NCI-H2081 treated with DMSO at 0.1 percent for 48 hours (cell line): ENCODE measurements around the gene CYP3A5.
"Not testable (repeated sequence)": the region's sequence is repeated elsewhere in the genome, so short reads cannot be mapped to it uniquely, and the experiment has no call there.

ENCODE experiments used
- DNase-seq: peaks from one replicate; lab custom pipeline; 2025; lab: John Stamatoyannopoulos, UW

CYP3A5 gene

DNA sequence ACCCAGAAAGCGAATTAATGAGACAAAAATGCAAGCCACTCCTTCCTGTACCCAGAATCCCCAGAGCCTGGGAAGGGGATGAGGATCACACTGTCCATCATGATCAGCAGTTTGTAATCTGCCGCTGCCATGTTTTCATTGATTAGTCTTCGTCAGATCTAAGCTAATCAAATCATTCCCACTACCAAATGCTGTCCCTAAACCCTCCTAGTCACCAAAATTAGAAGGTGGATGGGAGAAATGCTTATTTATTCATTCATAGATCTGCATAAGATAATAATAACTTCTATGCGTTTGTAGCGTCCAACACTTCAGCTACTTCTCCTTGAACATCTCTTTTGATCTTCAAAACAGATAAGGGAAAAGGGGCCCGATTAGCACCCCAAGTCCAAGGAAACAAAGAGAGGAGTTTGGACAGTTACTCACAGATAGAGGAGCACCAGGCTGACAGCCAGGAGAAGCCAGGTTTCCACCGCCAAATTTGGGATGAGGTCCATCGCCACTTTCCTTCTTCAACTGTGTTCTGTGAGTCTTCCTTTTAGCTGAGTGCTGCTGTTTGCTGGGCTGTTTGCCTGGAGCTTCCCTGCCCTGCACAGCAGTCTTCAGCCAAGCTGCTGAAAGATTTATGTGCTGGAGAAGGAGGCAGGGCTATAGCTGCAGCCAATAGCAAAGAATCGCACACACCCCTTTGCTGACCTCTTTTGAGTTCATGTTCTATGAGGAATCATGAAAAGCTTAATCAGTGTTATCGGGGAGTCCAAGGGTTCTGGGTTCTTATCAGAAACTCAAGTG, at the start of gene CYP3A5:
TSS of gene CYP3A5 (minus strand) at position 597 of the 792 bp plus-strand sequence. CDS start at position 497, 100 bp downstream.
- DNase-seq: no peak

DNA sequence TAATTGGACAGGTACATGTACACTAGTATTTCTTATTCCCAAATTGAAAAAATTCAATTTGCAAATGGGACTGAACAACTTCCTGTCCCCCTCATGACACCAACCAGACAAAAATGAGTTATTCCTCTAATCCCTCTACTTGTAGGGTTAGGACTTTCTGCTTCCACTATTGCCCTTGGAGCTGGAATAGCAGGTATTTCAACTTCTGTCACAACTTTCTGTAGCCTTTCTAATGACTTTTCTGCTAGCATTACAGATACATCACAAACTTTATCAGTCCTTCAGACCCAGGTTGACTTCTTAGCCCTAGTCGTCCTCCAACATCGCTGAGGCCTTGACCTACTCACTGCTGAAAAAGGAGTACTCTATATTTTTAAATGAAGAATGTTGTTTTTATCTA, 48.8 kb upstream of the CYP3A5 start:
- DNase-seq: no peak

DNA sequence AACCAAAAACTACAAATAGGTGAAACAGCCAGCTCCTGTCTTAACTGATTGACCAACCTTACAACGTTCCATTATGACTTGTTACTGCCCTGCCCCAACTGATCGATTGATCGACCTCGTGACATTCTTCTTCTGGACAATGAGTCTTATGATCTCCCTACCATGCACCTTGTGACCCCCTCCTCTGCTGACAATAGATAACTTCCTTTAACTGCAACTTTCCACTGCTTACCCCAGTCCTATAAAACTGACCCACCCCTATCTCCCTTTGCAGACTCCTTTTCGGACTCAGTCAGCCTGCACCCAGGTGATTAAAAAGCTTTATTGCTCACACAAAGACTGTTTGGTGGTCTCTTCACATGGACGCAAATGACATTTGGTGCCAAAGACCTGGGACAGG, 43.4 kb upstream of the CYP3A5 start:
- not testable (repeated sequence) for DNase-seq

DNA sequence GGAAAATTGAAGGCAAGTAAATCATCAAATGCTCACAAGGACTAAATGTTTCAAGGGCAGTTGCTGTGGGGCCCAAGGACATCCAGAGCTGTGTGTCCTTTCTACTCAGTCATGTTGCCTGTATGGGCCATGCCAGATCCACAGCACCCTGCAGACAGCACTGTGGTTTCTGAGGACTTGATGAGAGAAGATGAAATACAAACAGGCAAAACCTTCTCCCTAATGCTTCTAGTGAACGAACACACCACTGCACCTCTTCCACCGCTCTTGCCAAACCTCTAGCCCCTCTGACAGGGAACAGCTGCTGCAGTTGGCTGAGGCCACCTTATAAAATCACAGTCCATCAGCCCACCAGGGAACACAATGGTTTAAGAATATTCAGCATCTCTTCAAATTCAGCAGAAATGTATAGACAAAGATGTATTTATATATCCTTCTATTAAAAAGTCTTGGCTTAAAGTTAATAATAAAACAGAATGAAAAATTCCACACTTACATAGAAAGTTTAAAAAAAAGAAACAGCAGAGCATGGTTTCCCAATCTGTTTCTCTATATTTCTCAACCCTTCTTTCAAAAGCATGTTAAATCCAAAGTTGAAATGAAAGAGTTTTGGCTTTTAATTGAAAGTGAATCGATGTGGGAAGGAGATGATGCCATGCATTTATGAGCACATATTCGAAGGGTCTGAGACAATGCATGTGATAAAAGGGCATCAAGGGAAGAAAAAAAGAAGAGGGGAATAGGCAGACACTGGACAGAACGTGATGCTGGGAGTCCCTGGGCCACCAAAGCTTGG, 41.2 kb upstream of the CYP3A5 start:
- DNase-seq: no peak

DNA sequence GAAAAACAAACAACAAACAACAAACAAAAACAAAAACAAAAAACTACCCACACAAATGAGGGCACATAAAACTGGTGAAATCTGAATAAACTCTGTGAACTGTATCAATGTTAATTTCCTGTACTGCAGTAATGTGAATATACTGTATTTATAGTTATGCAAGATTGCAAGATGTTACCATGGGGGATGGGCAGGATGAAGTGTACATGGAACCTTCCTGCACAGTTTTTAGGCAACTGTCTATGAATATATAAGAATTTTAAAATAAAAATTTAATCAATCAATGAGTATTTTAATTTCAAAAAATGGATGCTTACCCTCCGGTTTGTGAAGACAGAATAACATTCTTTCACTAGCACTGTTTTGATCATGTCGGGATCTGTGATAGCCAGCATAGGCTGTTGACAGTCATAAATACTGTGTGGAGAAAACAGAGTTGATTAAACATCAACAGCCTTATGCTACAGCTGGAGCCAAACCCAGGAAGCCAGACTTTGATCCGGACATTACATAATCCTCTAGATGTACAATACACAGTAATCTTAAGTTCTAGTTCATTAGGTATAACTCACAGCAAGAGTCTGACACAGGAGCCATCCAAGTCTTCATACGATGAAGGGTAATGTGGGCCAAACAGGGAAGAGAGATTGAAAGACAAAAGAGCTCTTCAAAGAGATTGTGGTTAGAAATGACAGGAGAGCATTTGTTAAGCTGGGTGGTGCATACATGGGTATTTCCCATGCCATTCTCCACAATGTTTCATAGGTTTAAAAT, 40.4 kb upstream of the CYP3A5 start:
- DNase-seq: no peak

DNA sequence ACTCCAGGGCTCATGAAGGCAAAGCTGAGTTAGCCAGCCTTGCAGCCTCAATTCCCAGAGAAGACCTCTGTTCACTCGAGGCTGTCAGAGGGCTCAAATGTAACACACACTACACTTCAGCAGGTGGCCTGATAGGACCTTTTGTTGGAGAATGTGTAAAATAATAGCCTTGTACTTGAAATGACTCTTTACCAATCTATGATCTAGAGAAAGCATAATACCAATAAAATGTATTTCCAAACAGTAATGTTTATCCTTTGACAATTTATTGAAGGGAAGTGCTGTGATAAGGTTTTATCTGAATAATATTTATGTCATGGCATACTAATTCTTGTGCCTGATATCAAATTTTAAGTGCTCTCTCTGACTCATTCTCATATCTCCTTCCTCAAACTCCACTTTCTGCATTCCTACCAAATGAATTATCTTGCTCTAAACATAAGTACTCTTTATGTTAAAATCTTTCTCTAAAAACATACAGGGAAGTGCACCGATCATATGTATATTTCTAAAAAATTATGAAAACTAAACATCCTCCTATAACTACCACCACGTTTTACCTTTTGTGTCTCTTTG, 34.3 kb upstream of the CYP3A5 start:
- no peak for DNase-seq

DNA sequence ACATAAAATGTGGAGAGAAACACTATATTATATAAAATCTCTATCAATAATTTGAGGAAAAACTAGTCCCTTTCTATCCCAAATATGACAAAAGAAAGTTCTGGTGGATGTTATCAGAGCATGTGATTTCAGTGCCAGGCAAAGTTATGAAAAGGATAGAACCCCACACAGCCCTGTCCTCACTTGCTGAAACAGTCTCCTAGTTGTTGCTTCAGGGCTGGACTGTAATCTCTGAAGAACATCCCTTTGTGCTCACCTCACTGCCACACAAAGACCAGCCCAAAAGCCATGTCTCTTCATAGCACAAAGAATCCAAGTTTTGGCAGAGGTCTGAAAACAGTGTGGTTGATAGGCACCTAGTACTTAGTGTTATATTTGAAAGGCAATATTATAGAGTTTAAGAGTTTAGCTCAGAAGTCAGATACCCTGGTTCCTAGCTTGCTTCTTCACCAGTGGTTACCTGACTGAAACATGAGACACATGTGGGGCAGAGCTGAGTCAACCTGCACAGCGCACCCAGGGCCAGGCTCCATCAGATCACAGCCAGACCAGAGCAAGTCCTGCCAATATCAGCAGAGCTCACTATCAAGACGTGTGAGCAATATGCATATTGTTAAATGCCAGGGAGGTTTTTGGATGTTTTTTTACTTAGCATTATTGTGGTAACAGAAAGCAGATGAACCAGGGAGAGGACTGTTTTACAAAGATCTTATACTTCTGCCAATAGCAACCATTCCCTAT, 30.2 kb upstream of the CYP3A5 start:
- no peak for DNase-seq

DNA sequence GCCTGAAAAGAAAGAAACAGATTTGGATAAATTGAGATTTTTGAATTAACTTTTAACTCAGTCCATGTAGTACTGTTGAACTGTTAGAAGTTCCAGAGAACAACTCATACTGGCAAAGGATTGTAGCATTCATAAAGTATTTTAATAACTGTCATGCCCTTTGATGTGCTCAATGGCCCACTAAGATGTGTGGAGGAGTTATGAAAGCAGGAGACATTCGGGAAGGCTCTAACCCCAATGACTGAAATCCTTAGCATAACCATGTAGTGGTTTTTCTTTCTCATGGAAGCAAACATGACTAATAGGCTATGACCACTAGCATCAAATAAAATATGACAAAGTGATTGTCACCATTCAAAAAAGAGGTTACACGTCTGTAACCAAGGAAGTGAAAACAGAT, 29.5 kb upstream of the CYP3A5 start:
- no peak for DNase-seq

DNA sequence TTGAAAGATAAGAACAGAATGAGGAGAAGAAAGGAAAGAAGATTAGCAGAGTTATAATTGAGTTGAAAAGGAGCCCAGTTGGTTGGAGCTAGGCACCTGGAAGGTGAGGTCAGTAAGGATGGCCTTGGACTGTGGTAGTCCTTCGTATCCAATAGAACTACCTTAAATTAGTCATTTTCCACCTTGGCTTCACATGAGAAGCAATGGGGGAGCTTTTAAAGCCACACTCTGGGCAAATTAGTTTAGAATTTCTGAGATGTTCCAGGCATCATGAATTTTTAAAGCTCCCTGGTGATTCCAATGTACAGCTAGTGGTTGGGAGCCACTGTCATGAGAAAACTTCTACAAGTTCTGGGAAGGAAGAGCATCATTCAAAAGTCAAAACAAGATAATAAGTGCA, 27.3 kb upstream of the CYP3A5 start:
- no peak for DNase-seq

DNA sequence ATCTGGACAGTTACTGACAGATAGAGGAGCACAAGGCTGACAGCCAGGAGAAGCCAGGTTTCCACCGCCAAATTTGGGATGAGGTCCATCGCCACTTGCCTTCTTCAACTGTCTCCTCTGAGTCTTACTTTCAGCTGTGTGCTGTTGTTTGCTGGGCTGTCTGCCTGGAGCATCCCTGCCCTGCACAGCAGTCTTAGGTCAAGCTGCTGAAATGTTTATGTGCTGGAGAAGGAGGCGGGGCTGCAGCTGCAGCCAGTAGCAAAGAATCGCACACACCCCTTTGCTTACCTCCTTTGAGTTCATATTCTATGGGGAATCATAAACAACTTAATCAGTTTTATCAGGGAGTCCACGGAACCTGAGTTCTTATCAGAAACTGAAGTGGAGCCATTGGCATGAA, 20.1 kb upstream of the CYP3A5 start:
- DNase-seq: no peak

DNA sequence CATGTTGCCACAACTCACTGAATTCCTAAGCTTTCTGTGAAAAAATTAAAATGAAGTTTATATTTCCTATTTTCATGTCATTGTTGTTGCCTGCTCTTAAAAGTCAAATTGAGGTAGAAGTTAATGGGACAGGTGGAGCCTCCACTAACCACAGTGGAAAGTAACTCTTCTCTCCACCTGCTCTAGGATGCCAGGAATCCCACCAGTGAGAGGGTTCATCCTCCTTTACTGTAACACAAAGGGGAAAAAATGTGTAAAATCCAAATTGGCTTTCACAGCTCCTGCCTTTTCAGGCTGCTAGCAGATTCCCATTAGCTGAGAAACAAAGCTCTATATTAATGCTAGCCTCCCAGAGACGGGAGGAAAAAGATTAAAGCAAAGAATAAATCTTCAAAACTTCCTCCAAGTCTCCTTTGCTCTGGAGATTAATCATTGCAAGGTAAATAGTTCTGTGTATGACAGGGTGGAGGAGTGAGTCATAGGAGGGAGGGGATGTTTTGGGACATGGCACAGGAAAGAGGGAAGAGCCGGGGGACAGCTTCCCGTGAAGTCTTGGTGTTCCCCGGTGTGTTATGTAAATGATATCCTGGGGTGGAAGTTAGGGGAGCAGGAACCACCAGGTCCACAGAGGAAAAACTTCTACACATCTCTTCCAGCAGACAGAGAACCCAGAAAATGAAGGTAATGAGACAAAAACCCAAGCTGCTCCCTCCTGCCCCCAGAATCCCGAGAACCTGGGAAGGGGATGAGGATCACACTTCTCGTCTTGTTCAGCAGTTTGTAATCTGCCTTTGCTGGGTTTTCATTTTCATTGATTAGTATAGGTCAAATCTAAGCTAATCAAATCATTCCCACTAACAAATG, 19.3 kb upstream of the CYP3A5 start:
- not testable (repeated sequence) for DNase-seq

DNA sequence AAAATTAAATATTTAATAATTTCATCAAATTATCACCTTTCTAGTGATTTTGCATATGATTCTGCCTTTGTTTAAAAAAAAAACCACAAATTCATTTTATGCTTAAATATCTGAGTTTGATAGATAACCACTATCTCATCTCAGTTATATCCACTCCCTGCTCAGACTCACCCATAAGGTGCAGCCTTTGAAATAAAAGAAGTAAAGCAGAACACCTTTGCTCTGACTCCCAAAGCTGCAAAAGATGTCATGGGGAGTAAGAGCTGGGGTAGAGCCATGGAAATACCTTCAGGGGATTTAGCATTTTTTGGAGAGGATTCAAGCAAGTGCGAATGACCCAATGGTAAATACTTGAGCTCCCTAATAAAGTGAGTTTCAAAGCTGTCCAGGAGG, 15.1 kb upstream of the CYP3A5 start:
- no peak for DNase-seq

DNA sequence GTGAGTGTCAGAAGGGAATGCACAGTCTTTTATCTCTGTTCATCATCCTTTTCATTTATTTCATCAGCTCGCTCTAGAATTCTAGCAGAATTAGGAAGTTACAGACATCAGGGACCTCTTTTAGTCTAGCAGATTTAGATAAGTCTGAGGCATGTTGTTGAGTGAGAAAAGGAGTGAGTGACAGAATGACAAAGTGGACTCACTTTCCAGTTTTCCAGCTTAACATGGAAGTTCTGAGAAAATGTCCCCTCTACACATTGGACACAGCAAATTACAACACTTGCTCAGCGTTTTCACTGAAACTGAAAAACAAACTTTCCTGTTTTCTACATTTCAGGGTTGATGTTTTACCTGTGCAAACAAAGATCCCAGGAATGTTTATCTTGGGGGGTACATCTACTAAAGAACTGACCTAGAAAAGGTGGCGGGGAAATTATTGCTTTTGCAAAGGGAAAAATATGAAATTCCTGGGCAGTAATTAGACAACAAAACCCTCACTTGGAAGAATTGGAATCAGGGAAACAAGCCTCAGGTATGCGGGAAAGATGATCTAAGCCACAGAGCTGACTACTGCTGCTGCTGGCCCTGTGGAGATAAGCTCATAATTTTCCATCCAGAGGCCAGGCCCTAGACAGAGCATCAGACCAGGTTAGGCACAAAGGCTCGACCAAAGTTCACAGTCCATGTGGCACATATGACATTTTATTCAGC, 14.6 kb upstream of the CYP3A5 start:
- no peak for DNase-seq

DNA sequence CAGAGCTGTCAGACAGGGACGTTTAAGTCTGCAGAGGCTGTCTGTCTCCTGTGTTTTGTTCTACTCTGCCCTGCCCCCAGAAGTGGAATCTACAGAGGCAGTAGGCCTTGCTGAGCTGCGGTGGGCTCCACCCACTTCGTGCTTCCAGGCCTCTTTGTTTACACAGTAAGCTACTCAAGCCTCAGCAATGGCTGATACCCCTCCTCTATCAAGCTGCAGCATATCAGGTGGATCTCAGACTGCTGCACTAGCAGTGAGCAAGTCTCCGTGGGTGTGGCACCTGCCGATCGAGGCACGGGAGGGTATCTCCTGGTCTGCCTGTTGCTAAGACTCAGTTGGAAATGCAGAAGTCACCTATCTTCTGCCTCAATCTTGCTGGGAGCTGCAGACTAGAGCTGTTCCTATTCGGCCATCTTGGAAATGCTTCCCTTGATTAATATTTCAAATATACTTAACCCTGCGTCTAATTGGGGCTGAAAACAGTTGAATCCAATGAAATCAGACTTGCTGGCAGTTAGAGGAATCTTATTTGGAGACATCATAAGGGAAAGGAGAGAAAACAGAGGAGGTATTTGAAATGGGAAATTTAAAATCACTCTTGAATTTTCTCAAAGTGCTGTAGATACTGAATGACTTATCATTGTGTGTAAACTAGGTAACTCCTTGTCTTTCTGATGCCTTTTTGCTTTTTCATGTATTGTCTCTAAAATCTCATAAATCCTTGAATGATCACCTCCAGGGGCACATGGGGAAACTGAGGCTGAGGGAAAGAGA, 13.8 kb upstream of the CYP3A5 start:
- DNase-seq: no peak

DNA sequence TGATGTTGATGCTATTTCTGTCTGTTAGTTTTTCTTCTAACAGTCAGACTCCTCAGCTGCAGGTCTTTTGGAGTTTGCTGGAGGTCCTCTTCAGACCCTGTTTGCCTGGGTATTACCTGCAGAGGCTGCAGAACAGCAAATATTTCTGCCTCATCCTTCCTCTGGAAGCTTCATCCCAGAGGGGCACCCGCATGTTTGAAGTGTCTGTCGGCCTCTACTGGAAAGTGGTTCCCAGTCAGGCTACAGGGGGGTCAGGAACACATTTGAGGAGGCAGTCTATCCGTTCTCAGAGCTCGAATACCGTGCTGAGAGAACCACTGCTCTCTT, 13.3 kb upstream of the CYP3A5 start:
- DNase-seq: no peak

DNA sequence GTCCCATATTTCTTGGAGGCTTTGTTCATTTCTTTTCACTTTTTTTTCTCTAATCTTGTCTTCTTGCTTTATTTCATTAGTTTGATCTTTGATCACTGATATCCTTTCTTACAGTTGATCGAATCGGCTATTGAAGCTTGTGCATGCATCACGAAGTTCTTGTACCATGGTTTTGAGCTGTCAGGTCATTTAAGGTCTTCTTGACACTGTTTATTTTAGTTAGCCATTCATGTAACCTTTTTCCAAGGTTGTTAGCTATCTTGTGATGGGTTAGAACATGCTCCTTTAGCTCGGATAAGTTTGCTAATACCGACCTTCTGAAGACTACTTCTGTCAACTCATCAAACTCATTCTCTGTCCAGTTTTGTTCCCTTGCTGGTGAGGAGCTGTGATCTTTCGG, 12.8 kb upstream of the CYP3A5 start:
- not testable (repeated sequence) for DNase-seq

DNA sequence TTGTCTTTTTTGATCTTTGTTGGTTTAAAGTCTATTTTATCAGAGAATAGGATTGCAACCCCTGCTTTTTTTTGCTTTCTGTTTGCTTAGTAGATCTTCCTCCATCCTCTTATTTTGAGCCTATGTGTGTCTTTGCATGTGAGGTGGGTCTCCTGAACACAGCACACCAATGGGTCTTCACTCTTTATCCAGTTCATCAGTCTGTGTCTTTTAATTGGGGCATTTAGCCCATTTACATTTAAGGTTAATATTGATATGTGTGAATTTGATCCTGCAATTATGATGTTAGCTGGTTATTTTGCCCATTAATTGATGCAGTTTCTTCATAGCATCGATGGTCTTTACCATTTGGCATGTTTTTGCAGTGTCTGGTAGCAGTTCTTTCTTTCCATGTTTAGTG, 11.9 kb upstream of the CYP3A5 start:
- DNase-seq: not testable (repeated sequence)

DNA sequence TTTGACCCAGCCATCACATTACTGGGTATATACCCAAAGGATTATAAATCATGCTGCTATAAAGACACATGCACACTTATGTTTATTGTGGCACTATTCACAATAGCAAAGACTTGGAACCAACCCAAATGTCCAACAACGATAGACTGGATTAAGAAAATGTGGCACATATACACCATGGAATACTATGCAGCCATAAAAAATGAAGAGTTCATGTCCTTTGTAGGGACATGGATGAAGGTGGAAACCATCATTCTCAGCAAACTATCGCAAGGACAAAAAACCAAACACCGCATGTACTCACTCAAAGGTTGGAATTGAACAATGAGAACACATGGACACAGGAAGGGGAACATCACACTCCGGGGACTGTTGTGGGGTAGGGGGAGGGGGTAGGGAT, 11.1 kb upstream of the CYP3A5 start:
- not testable (repeated sequence) for DNase-seq
